Measurements from ENCODE around the gene LRP10.
A peak's percentile ranks its signal among the peaks of the same experiment; 100 is the strongest.

Gene LRP10

GRCh38 chr14:22871224-22872032 is at the start of gene LRP10:
LRP10 (plus strand) TSS chr14:22871740; CDS start chr14:22872304, 564 bp downstream.
- peak within 1 kb of the TSS; percentile 95 for H3K27ac ChIP-seq
- no peak for TF ChIP-seq CTCF (conservative IDR thresholded peaks at IDR 0.05)

- no peak for TF ChIP-seq CTCF (conservative IDR thresholded peaks at IDR 0.05)
- no peak overlapping the region for H3K27ac ChIP-seq
These were observed 49.4 kb upstream of the LRP10 start for GRCh38 chr14:22822016-22822570.

- TF ChIP-seq CTCF (conservative IDR thresholded peaks at IDR 0.05) = peak; percentile 74
These were observed 48.9 kb upstream of the LRP10 start for GRCh38 chr14:22822571-22823098.

GRCh38 chr14:22824711-22825359 is 46.7 kb upstream of the LRP10 start:
- TF ChIP-seq CTCF (conservative IDR thresholded peaks at IDR 0.05) = no peak
- H3K27ac ChIP-seq = no peak overlapping the region

More at GRCh38 chr14:22822571-22823098, 48.9 kb upstream of the LRP10 start:
- no peak overlapping the region for H3K27ac ChIP-seq

GRCh38 chr14:22829076-22829660 is 42.4 kb upstream of the LRP10 start:
- peak overlapping the region; percentile 75 for H3K27ac ChIP-seq

GRCh38 chr14:22829661-22830442 is 41.7 kb upstream of the LRP10 start, which contains the start of gene MRPL52:
MRPL52 (plus strand) TSS chr14:22829887; CDS start chr14:22829913, 26 bp downstream.
- H3K27ac ChIP-seq = peak within 1 kb of the TSS; percentile 75
- TF ChIP-seq CTCF (conservative IDR thresholded peaks at IDR 0.05) = no peak

- no peak for TF ChIP-seq CTCF (conservative IDR thresholded peaks at IDR 0.05)
- peak overlapping the region; percentile 75 for H3K27ac ChIP-seq
These were observed 41.0 kb upstream of the LRP10 start for GRCh38 chr14:22830443-22831010.

All from VCaP (cell line).